Transverse colon (tissue), 4 donors: ENCODE data around the gene PLCH1. TPM values are rescaled to one million over a fixed set of nuclear protein-coding genes. Genes with fewer than 3 reads are reported as not detected.

Source experiments
- DNase-seq: peaks from one replicate; pipeline ENCODE4 v3.0.0-alpha.2; 2019
- H3K27ac ChIP-seq, 4 donors: fragments of 200-600 bp; sonication (generic); 2 replicates each; pipeline ENCODE4 v1.5.1; 2016 to 2018; ENCODE audit warnings: inconsistent platforms in 4 of 4
- H3K27me3 ChIP-seq: fragments of 200-600 bp; sonication (generic); 2 replicates; pipeline ENCODE4 v1.5.1; 2017; ENCODE audit warnings: inconsistent platforms
- H3K36me3 ChIP-seq, 4 donors: fragments of 200-600 bp; sonication (generic); 2 replicates each; pipeline ENCODE4 v1.5.1; 2017 to 2019; ENCODE audit warnings: inconsistent platforms in 4 of 4
- H3K4me1 ChIP-seq, 4 donors: fragments of 200-600 bp; sonication (generic); 2 replicates each; pipeline ENCODE4 v1.5.1; 2017 to 2020; ENCODE audit warnings: inconsistent platforms in 4 of 4
- H3K4me3 ChIP-seq, 4 donors: fragments of 200-600 bp; sonication (generic); 1 replicate in 1 of 4; 2 replicates in 3 of 4; pipeline versions ENCODE4 v1.5.1 to v1.6.1; 2017 to 2019; ENCODE audit warnings: inconsistent platforms in 4 of 4
- H3K9me3 ChIP-seq, 2 donors: fragments of 200-600 bp; sonication (generic); 2 replicates each; pipeline ENCODE4 v1.5.1; 2017 to 2019; ENCODE audit warnings: inconsistent platforms in 2 of 2
- EP300 ChIP-seq: sonication (generic); formaldehyde crosslinking; IDR thresholded peaks from one replicate; pipeline ENCODE4 v1.6.1; 2017; ENCODE audit warnings: antibody characterized with exemption, low read depth
- POLR2A ChIP-seq: fragments of 450-650 bp; IDR thresholded peaks from one replicate; pipeline ENCODE4 v1.6.1; 2016; ENCODE audit warnings: antibody characterized with exemption, mild to moderate bottlenecking, moderate library complexity
- POLR2AphosphoS5 ChIP-seq, 3 donors: sonication (generic); formaldehyde crosslinking; IDR thresholded peaks; one replicate each; pipeline ENCODE4 v1.6.1; 2016; ENCODE audit warnings: antibody characterized with exemption in 3 of 3
- WGBS, 2 donors: methylation state at CpG; one replicate each; pipeline ENCODE4 v1.1.5; 2018; ENCODE audit warnings: low coverage in 1 of 2; 5-methylcytosine and 5-hydroxymethylcytosine counted together
- in situ Hi-C, 4 donors: fragments of 200-750 bp; cut with MboI; loops; one replicate each; pipeline versions ENCODE4 v1.15.0 to v1.15.1; 2017; ENCODE audit warnings: low sequenced_read_pairs in 3 of 4, low pct_ligation_motif_present in 1 of 4, low pct_unique_long_range_greater_than_20kb in 1 of 4
- intact Hi-C: fragments of 100-400 bp; cut with DNase I; formaldehyde crosslinking; loops from one replicate; pipeline ENCODE4 v1.15.1; 2023; ENCODE audit warnings: low total_unique reads
- total RNA-seq, 4 donors: library from RNA; depleted of rRNA; stranded (reverse); fragments of >200 nt; gene quantifications; one replicate each; pipeline ENCODE4 v1.1.0, GENCODE V29; 2016
- TF ChIP-seq, protein P1 (sequence below), 5 experiments: fragments of 200-600 bp in 3 of 5; fragments of 450-650 bp in 2 of 5; sonication (generic) in 3 of 5; IDR thresholded peaks; 1 replicate in 2 of 5; 2 replicates in 3 of 5; pipeline ENCODE4 v1.5.1; 2016 to 2017; ENCODE audit warnings: antibody characterized with exemption in 5 of 5, inconsistent platforms in 3 of 5, mild to moderate bottlenecking in 2 of 5, moderate library complexity in 1 of 5

The PLCH1 gene
- total RNA-seq, 4 donors from 2014 or later: 8.2 to 33.4 (median 8.5) TPM

DNA sequence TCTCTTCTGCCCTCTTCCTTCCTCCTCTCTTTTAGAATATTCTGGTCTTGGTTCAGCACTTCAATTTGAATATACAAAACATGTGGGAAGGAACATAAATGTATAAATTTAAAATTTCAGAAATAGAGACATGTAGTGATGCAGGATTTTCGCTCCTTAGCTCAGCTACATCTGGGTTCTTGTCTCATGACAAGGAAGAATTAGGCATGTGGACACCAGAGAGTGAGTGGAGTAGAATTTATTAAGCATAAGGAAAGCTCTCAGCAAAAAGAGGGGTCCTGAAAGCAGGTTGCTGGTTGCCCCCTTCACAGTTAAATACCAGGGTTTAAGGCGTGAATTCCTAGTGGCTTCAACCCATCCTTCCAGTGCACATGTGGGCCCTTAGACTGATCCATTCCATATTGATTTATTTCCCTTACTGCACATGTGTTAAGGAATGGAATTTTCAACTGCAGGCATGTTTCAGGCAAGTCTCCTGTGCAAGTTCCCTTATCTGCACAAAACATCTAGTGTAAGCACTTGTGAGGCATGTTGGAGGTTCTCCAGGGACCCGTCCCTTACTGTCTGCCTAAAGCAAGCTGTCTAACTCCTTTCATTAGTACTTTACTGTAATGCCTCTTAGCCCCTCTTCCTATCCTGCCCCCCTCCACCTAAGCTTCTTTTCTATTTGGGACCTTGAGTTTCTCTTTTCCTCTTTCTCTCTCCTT is 318.2 kb downstream of the PLCH1 start:
- Histone ChIP-seq H3K4me1 (no peaks in the 10 kb centered on the region), H3K36me3 (no peaks in the 10 kb centered on the region), H3K9me3 (peaks cover 6 to 16% of the 10 kb centered on the region in 2 donors), H3K27ac (no peak overlapping the region), H3K4me3 (no peak overlapping the region), H3K27me3 (no peaks in the 10 kb centered on the region)
- intact Hi-C loops (no loop called here), in situ Hi-C loops (no loop called here)
- TF ChIP-seq, protein P1, sequence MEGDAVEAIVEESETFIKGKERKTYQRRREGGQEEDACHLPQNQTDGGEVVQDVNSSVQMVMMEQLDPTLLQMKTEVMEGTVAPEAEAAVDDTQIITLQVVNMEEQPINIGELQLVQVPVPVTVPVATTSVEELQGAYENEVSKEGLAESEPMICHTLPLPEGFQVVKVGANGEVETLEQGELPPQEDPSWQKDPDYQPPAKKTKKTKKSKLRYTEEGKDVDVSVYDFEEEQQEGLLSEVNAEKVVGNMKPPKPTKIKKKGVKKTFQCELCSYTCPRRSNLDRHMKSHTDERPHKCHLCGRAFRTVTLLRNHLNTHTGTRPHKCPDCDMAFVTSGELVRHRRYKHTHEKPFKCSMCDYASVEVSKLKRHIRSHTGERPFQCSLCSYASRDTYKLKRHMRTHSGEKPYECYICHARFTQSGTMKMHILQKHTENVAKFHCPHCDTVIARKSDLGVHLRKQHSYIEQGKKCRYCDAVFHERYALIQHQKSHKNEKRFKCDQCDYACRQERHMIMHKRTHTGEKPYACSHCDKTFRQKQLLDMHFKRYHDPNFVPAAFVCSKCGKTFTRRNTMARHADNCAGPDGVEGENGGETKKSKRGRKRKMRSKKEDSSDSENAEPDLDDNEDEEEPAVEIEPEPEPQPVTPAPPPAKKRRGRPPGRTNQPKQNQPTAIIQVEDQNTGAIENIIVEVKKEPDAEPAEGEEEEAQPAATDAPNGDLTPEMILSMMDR (IDR thresholded peaks at IDR 0.05): no peak
- TF ChIP-seq POLR2AphosphoS5 (IDR thresholded peaks at IDR 0.05): no peak
- TF ChIP-seq EP300: no peak
- no peak for TF ChIP-seq POLR2A
- DNase-seq: no peak
- WGBS, 2 donors: 79 to 94% methylated on average over 2 to 3 of the region's 3 CpGs

DNA sequence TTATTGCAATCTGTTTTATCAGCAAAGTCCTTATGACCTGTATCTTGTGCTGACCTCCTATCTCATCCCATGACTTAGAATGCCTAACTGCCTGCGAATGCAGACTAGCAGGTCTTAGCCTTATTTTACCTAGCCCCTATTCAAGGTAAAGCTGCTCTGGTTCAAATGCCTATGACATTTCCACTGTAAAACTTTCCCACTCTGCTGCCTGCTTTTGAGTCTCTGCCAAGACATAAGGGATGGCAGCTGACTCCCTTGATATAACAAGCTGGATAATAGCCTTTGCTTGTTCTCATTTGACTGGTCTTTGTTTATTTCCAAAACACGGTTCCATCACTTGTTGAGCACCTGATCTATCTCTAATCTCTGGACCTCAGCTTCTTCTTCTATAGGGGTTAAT is 319.5 kb downstream of the PLCH1 start:
- 79 to 83% methylated on average over 2 of the region's 2 CpGs for WGBS, 2 donors
- Histone ChIP-seq H3K4me1 (no peaks in the 10 kb centered on the region), H3K4me3 (no peak overlapping the region), H3K9me3 (peaks cover 6 to 16% of the 10 kb centered on the region in 2 donors), H3K27ac (no peak overlapping the region), H3K36me3 (no peaks in the 10 kb centered on the region), H3K27me3 (no peaks in the 10 kb centered on the region)
- in situ Hi-C loops (no loop called here), intact Hi-C loops (no loop called here)
- no peak for TF ChIP-seq POLR2A
- no peak for TF ChIP-seq POLR2AphosphoS5 (IDR thresholded peaks at IDR 0.05)
- TF ChIP-seq EP300: no peak
- TF ChIP-seq, protein P1 (IDR thresholded peaks at IDR 0.05): no peak
- DNase-seq: no peak

DNA sequence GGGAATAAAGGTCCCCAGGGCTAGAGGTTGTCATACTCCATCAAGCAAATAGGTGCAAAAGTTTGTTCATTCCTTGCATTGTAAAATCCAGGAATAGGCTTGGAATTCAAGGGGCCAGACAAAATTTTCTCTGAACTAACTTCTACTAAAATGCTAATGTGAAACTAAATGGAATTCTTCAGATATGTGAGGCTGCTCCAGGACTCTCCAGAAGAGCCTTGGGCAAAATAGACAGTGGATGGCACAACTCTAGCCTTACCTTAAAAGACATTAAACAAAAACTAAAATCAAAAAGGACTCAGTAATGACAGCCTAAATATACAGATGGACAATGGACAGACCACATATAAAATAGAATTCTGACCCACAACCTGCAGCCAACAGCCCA is 320.6 kb downstream of the PLCH1 start:
- H3K36me3 ChIP-seq: no peaks in the 10 kb centered on the region
- intact Hi-C loops (no loop called here), in situ Hi-C loops (no loop called here)
- TF ChIP-seq POLR2AphosphoS5 (IDR thresholded peaks at IDR 0.05) (no peak), POLR2A (no peak), EP300 (no peak)
- TF ChIP-seq, protein P1 (IDR thresholded peaks at IDR 0.05): no peak
- no peak overlapping the region for H3K4me3 ChIP-seq
- no peak for DNase-seq
- peaks cover 2 to 14% of the 10 kb centered on the region in 2 donors for H3K9me3 ChIP-seq
- H3K27me3 ChIP-seq: no peaks in the 10 kb centered on the region
- no peaks in the 10 kb centered on the region for H3K4me1 ChIP-seq
- no peak overlapping the region for H3K27ac ChIP-seq

DNA sequence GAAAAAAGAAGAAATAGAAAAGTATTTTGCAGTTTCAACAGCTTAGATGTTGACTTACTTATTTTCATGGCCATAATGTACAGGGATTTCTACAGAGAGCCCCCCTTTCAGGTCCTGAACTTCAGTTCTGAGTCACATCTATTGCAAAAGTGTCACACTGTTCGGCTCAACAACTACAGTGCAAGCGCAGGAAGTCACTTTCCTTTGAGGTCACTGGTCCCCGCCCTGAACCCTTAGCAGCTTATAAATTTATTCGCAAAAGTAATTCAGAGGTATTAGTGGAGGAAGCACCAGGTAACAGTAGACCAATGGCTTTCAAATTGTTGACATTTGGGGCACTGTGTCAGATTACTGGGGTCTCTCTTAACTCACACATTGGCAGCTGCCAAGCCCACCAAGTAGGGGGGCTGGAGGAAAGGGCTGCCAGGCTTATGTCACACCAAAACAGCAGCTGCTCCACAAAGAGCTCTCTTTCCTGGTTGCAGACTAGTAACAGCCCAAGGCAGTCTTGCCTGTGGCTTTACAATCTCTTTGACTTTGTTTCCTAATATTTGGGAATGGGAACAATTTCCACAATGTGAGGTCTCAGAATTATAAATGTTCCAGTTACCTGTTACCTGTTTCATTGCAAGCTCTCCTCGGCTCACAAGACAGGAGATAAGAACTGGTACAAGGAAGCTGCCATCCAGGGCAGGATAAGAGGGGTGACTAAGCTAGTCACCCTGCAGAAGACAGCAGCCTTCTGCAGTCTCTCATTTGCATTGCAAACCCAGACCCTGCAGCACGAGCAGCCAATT is 321.1 kb downstream of the PLCH1 start:
- intact Hi-C loops: no loop called here
- Histone ChIP-seq H3K4me3 (no peak overlapping the region), H3K36me3 (no peaks in the 10 kb centered on the region), H3K9me3 (peaks cover 0 to 8% of the 10 kb centered on the region in 2 donors), H3K4me1 (no peaks in the 10 kb centered on the region), H3K27ac (no peak overlapping the region), H3K27me3 (no peaks in the 10 kb centered on the region)
- TF ChIP-seq POLR2A (no peak), EP300 (no peak), POLR2AphosphoS5 (IDR thresholded peaks at IDR 0.05) (no peak)
- TF ChIP-seq, protein P1 (IDR thresholded peaks at IDR 0.05): no peak
- WGBS, 2 donors: 59 to 64% methylated on average over 2 to 6 of the region's 6 CpGs
- in situ Hi-C loops: no loop called here
- no peak for DNase-seq
